GM21423 (cell line): Measurements from ENCODE around the gene ACE.

Source experiments
- ATAC-seq: cut with Tn5 transposase; IDR thresholded peaks from one replicate; pipeline ENCODE4 v1.9.1; 2021; ENCODE audit warnings: mild to moderate bottlenecking, moderate library complexity; ENCODE audit not compliant: unreplicated experiment

The ACE gene

GRCh38 chr17:63534078-63534570 is 57.3 kb downstream of the ACE start:
- ATAC-seq, result no peak

GRCh38 chr17:63534816-63535455 is 58.1 kb downstream of the ACE start:
- ATAC-seq, result no peak

- no peak for ATAC-seq
Observed at GRCh38 chr17:63535640-63536039, 58.8 kb downstream of the ACE start.

GRCh38 chr17:63537001-63537400 is 60.1 kb downstream of the ACE start:
- no peak for ATAC-seq

GRCh38 chr17:63537991-63538692 is 61.3 kb downstream of the ACE start:
- no peak for ATAC-seq

GRCh38 chr17:63538693-63539595 is 62.1 kb downstream of the ACE start:
- no peak for ATAC-seq

- no peak for ATAC-seq
Observed at GRCh38 chr17:63540590-63540989, 63.7 kb downstream of the ACE start.

- no peak for ATAC-seq
Observed at GRCh38 chr17:63542218-63542545, 65.3 kb downstream of the ACE start.

- ATAC-seq, result no peak
Observed at GRCh38 chr17:63542942-63543821, 66.3 kb downstream of the ACE start.

GRCh38 chr17:63543822-63544420 is 67.1 kb downstream of the ACE start:
- no peak for ATAC-seq

GRCh38 chr17:63544467-63545301 is 67.8 kb downstream of the ACE start:
- ATAC-seq, result no peak

GRCh38 chr17:63546308-63547082 is 69.6 kb downstream of the ACE start:
- ATAC-seq, result no peak

- no peak for ATAC-seq
Observed at GRCh38 chr17:63547083-63547523, 70.2 kb downstream of the ACE start.
